GM12892 (cell line): Measurements from ENCODE around the gene SNX15.

Experiments
- POLR2A ChIP-seq: IDR thresholded peaks from 2 replicates; pipeline ENCODE4 v1.6.1; 2011; ENCODE audit warnings: low read depth, low read length, control low read depth
- POLR2AphosphoS5 ChIP-seq: IDR thresholded peaks from 2 replicates; pipeline ENCODE4 v1.6.1; 2011; ENCODE audit warnings: low read depth, low read length, control low read depth

GRCh38 chr11:65055538-65055937, 28.3 kb downstream of the SNX15 start:
- TF ChIP-seq POLR2A (no peak), POLR2AphosphoS5 (no peak)
